GM12878 (cell line): Measurements from ENCODE around the gene PRKAG2. TPM values are rescaled to one million over a fixed set of nuclear protein-coding genes. Genes with fewer than 3 reads are reported as not detected.

Source experiments
- ATAC-seq: fragments of 200-7000 bp; cut with Tn5 transposase; 3 replicates; pipeline ENCODE4 v1.9.1; 2020; ENCODE audit warnings: mild to moderate bottlenecking, moderate library complexity
- BruUV-seq: library from RNA; stranded (reverse); fragments of 400-500 nt; replicated peaks from 2 replicates; lab custom pipeline; 2021; lab: Mats Ljungman, UMichigan
- CTCF ChIA-PET: fragments of 300-600 bp; sonication (Branson Sonifier 250); formaldehyde crosslinking; extraction: SDS; loops from one replicate; lab custom pipeline; 2021; ENCODE audit warnings: inconsistent platforms; lab: Yijun Ruan, JAX
- POLR2A ChIA-PET: fragments of 350-600 bp; formaldehyde crosslinking; extraction: SDS; loops from one replicate; lab custom pipeline; 2021; ENCODE audit warnings: inconsistent platforms; lab: Charles Lee
- RAD21 ChIA-PET: fragments of 300-600 bp; sonication (Branson Sonifier 250); formaldehyde crosslinking; loops from one replicate; lab custom pipeline; 2023; ENCODE audit warnings: antibody characterized with exemption; ENCODE audit not compliant: unreplicated experiment; lab: Charles Lee
- SMC1A ChIA-PET: fragments of 300-600 bp; sonication (Branson Sonifier 250); formaldehyde crosslinking; loops from one replicate; lab custom pipeline; 2023; ENCODE audit not compliant: unreplicated experiment, uncharacterized antibody; lab: Charles Lee
- DNase-seq: peaks from one replicate; pipeline ENCODE4 v3.0.0-alpha.2; 2011; ENCODE audit warnings: low read depth, low spot score
- FAIRE-seq: peaks from 3 replicates; lab custom pipeline; 2011; peaks lifted over from hg19 to GRCh38; lab: Jason Lieb, UNC
- H2AFZ ChIP-seq: 2 replicates; pipeline ENCODE4 v1.6.0; 2011; ENCODE audit warnings: low read depth, low read length, control low read depth; ENCODE audit not compliant: control insufficient read depth
- H3K27ac ChIP-seq: 2 replicates; pipeline ENCODE4 v1.5.1; 2011; ENCODE audit warnings: control low read depth; ENCODE audit not compliant: control insufficient read depth, insufficient read depth
- H3K27me3 ChIP-seq, 2 experiments: replicated peaks in 1 of 2; 2 replicates each; pipeline versions ENCODE4 v1.6.0 to v1.6.1; 2011; ENCODE audit warnings: low read length in 1 of 2; ENCODE audit not compliant: control insufficient read depth in 2 of 2, insufficient read depth in 2 of 2
- H3K36me3 ChIP-seq, 2 experiments: 2 replicates each; pipeline ENCODE4 v1.5.1; 2011; ENCODE audit warnings: low read length in 1 of 2; ENCODE audit not compliant: control insufficient read depth in 2 of 2, insufficient read depth in 2 of 2
- H3K4me1 ChIP-seq: 2 replicates; pipeline ENCODE4 v1.6.1; 2011; ENCODE audit warnings: mild to moderate bottlenecking, low read length, moderate library complexity, mixed read lengths; ENCODE audit not compliant: control insufficient read depth, insufficient read depth
- H3K4me2 ChIP-seq: 2 replicates; pipeline ENCODE4 v1.6.0; 2011; ENCODE audit warnings: control low read depth; ENCODE audit not compliant: control insufficient read depth, insufficient read depth
- H3K4me3 ChIP-seq: fragments of 200-600 bp; sonication (generic); 2 replicates; pipeline ENCODE4 v1.5.1; 2016
- H3K79me2 ChIP-seq: 2 replicates; pipeline ENCODE4 v1.6.0; 2011; ENCODE audit warnings: low read length; ENCODE audit not compliant: control insufficient read depth, insufficient read depth
- H3K9ac ChIP-seq: 2 replicates; pipeline ENCODE4 v1.8.0; 2011; ENCODE audit warnings: low read length, control low read depth, mixed read lengths; ENCODE audit not compliant: control insufficient read depth, insufficient read depth
- H3K9me3 ChIP-seq: replicated peaks from 3 replicates; pipeline ENCODE4 v1.5.1; 2011; ENCODE audit warnings: mild to moderate bottlenecking, low read length; ENCODE audit not compliant: control insufficient read depth, insufficient read depth
- H4K20me1 ChIP-seq: 2 replicates; pipeline ENCODE4 v1.6.0; 2011; ENCODE audit not compliant: control insufficient read depth, insufficient read depth
- EED ChIP-seq: sonication (generic); IDR thresholded peaks from 2 replicates; pipeline ENCODE4 v1.6.1; 2016; ENCODE audit warnings: antibody characterized with exemption, low read depth
- SMC3 ChIP-seq: IDR thresholded peaks from 2 replicates; pipeline ENCODE4 v1.6.1; 2011; ENCODE audit warnings: low read length, improper control_type of control experiment, borderline replicate concordance
- SREBF1 ChIP-seq: IDR thresholded peaks from 2 replicates; pipeline ENCODE4 v1.6.1; 2012; ENCODE audit warnings: mild to moderate bottlenecking, low read length
- ZBED1 ChIP-seq: IDR thresholded peaks from 2 replicates; pipeline ENCODE4 v1.6.1; 2016; ENCODE audit warnings: borderline replicate concordance
- ZNF274 ChIP-seq: IDR thresholded peaks from one replicate; pipeline ENCODE4 v1.8.0; 2011; ENCODE audit not compliant: insufficient read length, insufficient read depth
- ZZZ3 ChIP-seq: IDR thresholded peaks from 2 replicates; pipeline ENCODE4 v1.6.1; 2011; ENCODE audit warnings: low read depth; ENCODE audit not compliant: control insufficient read depth, insufficient read length
- WGBS: methylation state at CpG from one replicate; pipeline ENCODE4 v1.1.6; 2016; ENCODE audit warnings: low lambda C conversion rate; ENCODE audit not compliant: insufficient replicate concordance, insufficient coverage; ENCODE audit errors: missing lambda C conversion rate; 5-methylcytosine and 5-hydroxymethylcytosine counted together
- in situ Hi-C: fragments of 300-500 bp; cut with MboI; formaldehyde crosslinking; loops from 9 replicates; pipeline ENCODE4 v1.14.3; 2018; ENCODE audit warnings: mixed read lengths
- intact Hi-C: fragments of 100-400 bp; cut with micrococcal nuclease; formaldehyde crosslinking; loops from one replicate; pipeline ENCODE4 v1.14.2; 2022; ENCODE audit not compliant: unreplicated experiment
- polyA plus RNA-seq, 11 experiments: library from polyadenylated mRNA; depleted of rRNA in 4 of 11; unstranded in 6 of 11; stranded (reverse) in 5 of 11; fragments of >200 nt; fragmentation: Nextera tagmentation in 4 of 11; fragmentation: Illumina TruSeq in 1 of 11; extraction: Ambion mirVana in 4 of 11; extraction: Trizol in 1 of 11; gene quantifications; 1 replicate in 1 of 11; 2 replicates in 10 of 11; pipeline versions ENCODE4 v1.2.1 to v1.2.3, GENCODE V29; 2011 to 2016; ENCODE audit warnings: inconsistent platforms in 2 of 11, missing spikeins in 2 of 11, low read depth in 1 of 11
- total RNA-seq, 4 experiments: library from RNA; depleted of rRNA in 3 of 4; stranded (reverse); fragments of >200 nt in 3 of 4; fragmentation: Illumina TruSeq in 1 of 4; extraction: Trizol in 1 of 4; gene quantifications; 2 replicates each; pipeline versions ENCODE4 v1.2.1 to v1.2.3, GENCODE V29; 2013 to 2021
- TF ChIP-seq, protein P1 (sequence below): fragments of 450-650 bp; formaldehyde crosslinking; IDR thresholded peaks from 2 replicates; pipeline ENCODE4 v1.4.0; 2020; ENCODE audit warnings: mild to moderate bottlenecking, moderate library complexity

PRKAG2 gene
- total and polyA plus RNA-seq, 10 of the 15 experiments (the other 5 are each of a cell fraction or from before 2014, with no cell fraction given), result 3.4 to 8.9 (median 6.8) TPM

DNA sequence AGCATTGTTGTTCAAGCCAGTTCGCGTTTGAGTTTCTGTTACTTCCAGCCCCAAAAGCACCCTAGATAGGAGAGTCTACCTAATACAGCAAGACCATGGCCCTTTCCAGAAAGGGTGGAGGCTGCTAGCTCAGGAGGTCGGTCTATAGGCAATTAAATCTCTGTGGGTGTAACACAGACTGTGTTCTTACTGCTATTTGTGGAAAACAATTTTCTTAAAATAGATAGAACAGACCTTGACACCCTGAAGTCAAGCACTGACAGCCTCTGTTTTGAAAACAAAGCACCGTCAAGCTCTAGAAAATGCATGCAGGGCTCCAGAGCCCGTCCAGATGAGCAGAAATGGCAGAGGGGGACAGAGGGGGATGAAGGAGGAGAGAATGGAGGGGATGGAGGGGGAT is 156.6 kb downstream of the PRKAG2 start:
- BruUV-seq, result no TSS peak
- 40% methylated on average over 5 of the region's 5 CpGs for WGBS
- RAD21 ChIA-PET, result no interaction called here
- no peak overlapping the region for H3K27ac ChIP-seq
- no peak for FAIRE-seq
- no peaks in the 10 kb centered on the region; the same call in 1 of the 2 replicates for H3K4me1 ChIP-seq
- no peak overlapping the region for H3K9ac ChIP-seq
- SMC1A ChIA-PET, result no interaction called here
- CTCF ChIA-PET, result no interaction called here
- H3K4me2 ChIP-seq, result no peak overlapping the region
- no peak overlapping the region for H3K4me3 ChIP-seq
- H3K79me2 ChIP-seq, result no peaks in the 10 kb centered on the region
- intact Hi-C loops, result no loop called here
- no peak for TF ChIP-seq EED
- no peak for TF ChIP-seq ZNF274
- TF ChIP-seq ZZZ3, result no peak
- TF ChIP-seq, protein P1, sequence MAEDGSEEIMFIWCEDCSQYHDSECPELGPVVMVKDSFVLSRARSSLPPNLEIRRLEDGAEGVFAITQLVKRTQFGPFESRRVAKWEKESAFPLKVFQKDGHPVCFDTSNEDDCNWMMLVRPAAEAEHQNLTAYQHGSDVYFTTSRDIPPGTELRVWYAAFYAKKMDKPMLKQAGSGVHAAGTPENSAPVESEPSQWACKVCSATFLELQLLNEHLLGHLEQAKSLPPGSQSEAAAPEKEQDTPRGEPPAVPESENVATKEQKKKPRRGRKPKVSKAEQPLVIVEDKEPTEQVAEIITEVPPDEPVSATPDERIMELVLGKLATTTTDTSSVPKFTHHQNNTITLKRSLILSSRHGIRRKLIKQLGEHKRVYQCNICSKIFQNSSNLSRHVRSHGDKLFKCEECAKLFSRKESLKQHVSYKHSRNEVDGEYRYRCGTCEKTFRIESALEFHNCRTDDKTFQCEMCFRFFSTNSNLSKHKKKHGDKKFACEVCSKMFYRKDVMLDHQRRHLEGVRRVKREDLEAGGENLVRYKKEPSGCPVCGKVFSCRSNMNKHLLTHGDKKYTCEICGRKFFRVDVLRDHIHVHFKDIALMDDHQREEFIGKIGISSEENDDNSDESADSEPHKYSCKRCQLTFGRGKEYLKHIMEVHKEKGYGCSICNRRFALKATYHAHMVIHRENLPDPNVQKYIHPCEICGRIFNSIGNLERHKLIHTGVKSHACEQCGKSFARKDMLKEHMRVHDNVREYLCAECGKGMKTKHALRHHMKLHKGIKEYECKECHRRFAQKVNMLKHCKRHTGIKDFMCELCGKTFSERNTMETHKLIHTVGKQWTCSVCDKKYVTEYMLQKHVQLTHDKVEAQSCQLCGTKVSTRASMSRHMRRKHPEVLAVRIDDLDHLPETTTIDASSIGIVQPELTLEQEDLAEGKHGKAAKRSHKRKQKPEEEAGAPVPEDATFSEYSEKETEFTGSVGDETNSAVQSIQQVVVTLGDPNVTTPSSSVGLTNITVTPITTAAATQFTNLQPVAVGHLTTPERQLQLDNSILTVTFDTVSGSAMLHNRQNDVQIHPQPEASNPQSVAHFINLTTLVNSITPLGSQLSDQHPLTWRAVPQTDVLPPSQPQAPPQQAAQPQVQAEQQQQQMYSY (CRISPR knock-in tag), result no peak
- TF ChIP-seq SREBF1, result no peak
- no peak for TF ChIP-seq ZBED1
- TF ChIP-seq SMC3, result no peak
- H2AFZ ChIP-seq, result no peak overlapping the region
- no peaks in the 10 kb centered on the region for H3K36me3 ChIP-seq
- no peaks in the 10 kb centered on the region; a peak in 2 of 4 replicates for H3K27me3 ChIP-seq
- no peak for DNase-seq
- H4K20me1 ChIP-seq, result no peaks in the 10 kb centered on the region
- ATAC-seq, result no peak
- POLR2A ChIA-PET, result no interaction called here
- in situ Hi-C loops, result no loop called here
- H3K9me3 ChIP-seq, result no peaks in the 10 kb centered on the region
